SK-N-SH (cell line): ENCODE data around the gene VDAC1. TPM values are rescaled to one million over a fixed set of nuclear protein-coding genes. Genes with fewer than 3 reads are reported as not detected.

Source experiments
- CTCF ChIA-PET: fragments of 300-600, 350-600 bp; formaldehyde crosslinking; extraction: SDS; loops from one replicate; lab custom pipeline; 2021; lab: Yijun Ruan, JAX
- POLR2A ChIA-PET: fragments of 350-600 bp; sonication (Branson Sonifier 250); formaldehyde crosslinking; extraction: SDS; loops from one replicate; lab custom pipeline; 2020; ENCODE audit warnings: antibody characterized with exemption, inconsistent platforms; lab: Yijun Ruan, JAX
- DNase-seq: peaks from one replicate; pipeline ENCODE4 v3.0.0; 2012
- H2AFZ ChIP-seq: fragments of 200-600 bp; sonication (generic); 2 replicates; pipeline ENCODE4 v1.8.1; 2016; ENCODE audit warnings: antibody characterized with exemption, mild to moderate bottlenecking, low read depth
- H3F3A ChIP-seq: fragments of 200-600 bp; sonication (generic); replicated peaks from 2 replicates; pipeline ENCODE3; 2016; ENCODE audit warnings: antibody characterized with exemption, mild to moderate bottlenecking; ENCODE audit not compliant: insufficient read depth
- H3K27ac ChIP-seq, 2 experiments: fragments of 200-500 bp in 1 of 2; fragments of 200-600 bp in 1 of 2; sonication (Bioruptor generic) in 1 of 2; sonication (generic), shearing (Covaris generic) in 1 of 2; 2 replicates each; pipeline versions ENCODE4 v1.5.1 to v1.6.1; 2014 to 2016; ENCODE audit warnings: low read depth in 2 of 2, inconsistent platforms in 1 of 2, low read length in 1 of 2, mild to moderate bottlenecking in 1 of 2, mixed read lengths in 1 of 2
- H3K27me3 ChIP-seq: fragments of 200-600 bp; sonication (generic), shearing (Covaris generic); 2 replicates; pipeline ENCODE4 v1.6.1; 2016; ENCODE audit warnings: mixed run types; ENCODE audit not compliant: insufficient read depth
- H3K36me3 ChIP-seq, 2 experiments: fragments of 200-500 bp in 1 of 2; fragments of 200-600 bp in 1 of 2; sonication (Bioruptor generic) in 1 of 2; sonication (generic) in 1 of 2; replicated peaks in 1 of 2; 2 replicates each; pipeline versions ENCODE3 to v1.5.1; 2014 to 2016; ENCODE audit warnings: low read length in 1 of 2, mild to moderate bottlenecking in 1 of 2; ENCODE audit not compliant: insufficient read depth in 2 of 2, control insufficient read depth in 1 of 2
- H3K4me1 ChIP-seq, 2 experiments: fragments of 200-500 bp in 1 of 2; fragments of 200-600 bp in 1 of 2; sonication (Bioruptor generic) in 1 of 2; sonication (generic), shearing (Covaris generic) in 1 of 2; 2 replicates each; pipeline versions ENCODE4 v1.5.1 to v1.6.1; 2014 to 2016; ENCODE audit warnings: low read depth in 1 of 2, low read length in 1 of 2, mixed run types in 1 of 2; ENCODE audit not compliant: insufficient read depth in 2 of 2, control insufficient read depth in 1 of 2
- H3K4me2 ChIP-seq: fragments of 200-600 bp; sonication (generic), shearing (Covaris generic); 2 replicates; pipeline ENCODE4 v1.6.1; 2017; ENCODE audit warnings: mixed run types
- H3K4me3 ChIP-seq, 2 experiments: fragments of 200-500 bp in 1 of 2; fragments of 200-600 bp in 1 of 2; sonication (Bioruptor generic) in 1 of 2; sonication (generic), shearing (Covaris generic) in 1 of 2; 2 replicates each; pipeline versions ENCODE4 v1.5.1 to v1.8.1; 2014 to 2016; ENCODE audit warnings: low read depth in 2 of 2, inconsistent platforms in 1 of 2, low read length in 1 of 2, mild to moderate bottlenecking in 1 of 2, mixed read lengths in 1 of 2, moderate library complexity in 1 of 2
- H3K79me2 ChIP-seq: fragments of 200-600 bp; sonication (generic); 2 replicates; pipeline ENCODE4 v1.8.1; 2017; ENCODE audit warnings: mild to moderate bottlenecking; ENCODE audit not compliant: insufficient read depth
- H3K9ac ChIP-seq: fragments of 200-600 bp; sonication (generic); 2 replicates; pipeline ENCODE4 v1.6.1; 2017; ENCODE audit warnings: mixed run types
- H3K9me2 ChIP-seq: fragments of 200-600 bp; sonication (generic); 2 replicates; pipeline ENCODE4 v1.6.1; 2017; ENCODE audit warnings: mixed run types
- H3K9me3 ChIP-seq: fragments of 200-600 bp; sonication (generic); 2 replicates; pipeline ENCODE4 v1.6.1; 2017; ENCODE audit warnings: mixed run types, mild to moderate bottlenecking, moderate library complexity
- H4K20me1 ChIP-seq: fragments of 200-600 bp; sonication (generic); 2 replicates; pipeline ENCODE4 v1.6.1; 2017; ENCODE audit warnings: mild to moderate bottlenecking, mixed run types; ENCODE audit not compliant: insufficient read depth
- CTCF ChIP-seq: fragments of 200-600 bp; sonication (generic); IDR thresholded peaks from 2 replicates; pipeline ENCODE4 v1.6.1; 2017; ENCODE audit warnings: antibody characterized with exemption, mild to moderate bottlenecking, moderate library complexity
- EP300 ChIP-seq, 2 experiments: IDR thresholded peaks; 2 replicates each; pipeline versions ENCODE4 v1.4.0 to v1.6.1; 2012; ENCODE audit warnings: borderline replicate concordance in 1 of 2, low read depth in 1 of 2, low read length in 1 of 2
- EZH2phosphoT487 ChIP-seq: fragments of 200-600 bp; sonication (generic); IDR thresholded peaks from 2 replicates; pipeline ENCODE4 v1.6.1; 2017; ENCODE audit warnings: low read depth, mixed run types, mild to moderate bottlenecking, antibody characterized with exemption, moderate library complexity, borderline replicate concordance
- FOXJ3 ChIP-seq: sonication (generic); formaldehyde crosslinking; IDR thresholded peaks from 2 replicates; pipeline ENCODE4 v1.5.1; 2020; ENCODE audit warnings: mild to moderate bottlenecking, missing genetic modification reagents
- FOXM1 ChIP-seq: IDR thresholded peaks from 2 replicates; pipeline ENCODE4 v1.4.0; 2012; ENCODE audit warnings: low read depth, mild to moderate bottlenecking
- IRF3 ChIP-seq: fragments of 150-350 bp; IDR thresholded peaks from 2 replicates; pipeline ENCODE4 v1.6.1; 2016; ENCODE audit warnings: mild to moderate bottlenecking, low read depth, low read length
- JUND ChIP-seq: IDR thresholded peaks from 2 replicates; pipeline ENCODE4 v1.4.0; 2012
- MEF2A ChIP-seq: IDR thresholded peaks from 2 replicates; pipeline ENCODE4 v1.4.0; 2012; ENCODE audit warnings: low read depth, borderline replicate concordance
- MXI1 ChIP-seq: IDR thresholded peaks from 2 replicates; pipeline ENCODE4 v1.6.1; 2012; ENCODE audit warnings: mild to moderate bottlenecking, low read depth, low read length, improper control_type of control experiment
- NFIC ChIP-seq: IDR thresholded peaks from 2 replicates; pipeline ENCODE4 v1.4.0; 2012; ENCODE audit warnings: borderline replicate concordance
- NRF1 ChIP-seq: IDR thresholded peaks from 2 replicates; pipeline ENCODE4 v1.6.1; 2012; ENCODE audit warnings: low read depth, mild to moderate bottlenecking, low read length
- POLR2AphosphoS5 ChIP-seq: IDR thresholded peaks from 2 replicates; pipeline ENCODE4 v1.6.1; 2012; ENCODE audit warnings: low read depth, low read length
- TAF1 ChIP-seq: IDR thresholded peaks from 2 replicates; pipeline ENCODE4 v1.6.1; 2012; ENCODE audit warnings: low read depth, mild to moderate bottlenecking, low read length, moderate library complexity, borderline replicate concordance
- TEAD4 ChIP-seq: IDR thresholded peaks from 2 replicates; pipeline ENCODE4 v1.4.0; 2012; ENCODE audit warnings: mild to moderate bottlenecking, borderline replicate concordance; ENCODE audit not compliant: insufficient read depth
- YY1 ChIP-seq: IDR thresholded peaks from 2 replicates; pipeline ENCODE4 v1.4.0; 2012; ENCODE audit warnings: low read depth, mild to moderate bottlenecking
- ZBTB33 ChIP-seq: IDR thresholded peaks from 2 replicates; pipeline ENCODE4 v1.4.0; 2012; ENCODE audit warnings: low read depth, borderline replicate concordance
- WGBS: methylation state at CpG from one replicate; pipeline ENCODE4 v1.1.6; 2017; ENCODE audit warnings: low lambda C conversion rate; 5-methylcytosine and 5-hydroxymethylcytosine counted together
- polyA plus RNA-seq, 3 experiments: library from polyadenylated mRNA; depleted of rRNA; stranded (reverse); fragments of >200 nt; gene quantifications; 2 replicates each; pipeline ENCODE4 v1.2.3, GENCODE V29; 2012
- TF ChIP-seq, protein P1 (sequence below): fragments of 150-350 bp; IDR thresholded peaks from 2 replicates; pipeline ENCODE4 v1.6.1; 2017; ENCODE audit warnings: antibody characterized with exemption, low read length, low read depth, borderline replicate concordance
- TF ChIP-seq, protein P2 (sequence below): IDR thresholded peaks from 2 replicates; pipeline ENCODE4; 2012
- TF ChIP-seq, protein P3 (sequence below): IDR thresholded peaks from 2 replicates; pipeline ENCODE4 v1.4.0; 2012; ENCODE audit warnings: low read depth

VDAC1 gene
- polyA plus RNA-seq, 1 of the 3 experiments (the other 2 are of a cell fraction) = 166 TPM

DNA sequence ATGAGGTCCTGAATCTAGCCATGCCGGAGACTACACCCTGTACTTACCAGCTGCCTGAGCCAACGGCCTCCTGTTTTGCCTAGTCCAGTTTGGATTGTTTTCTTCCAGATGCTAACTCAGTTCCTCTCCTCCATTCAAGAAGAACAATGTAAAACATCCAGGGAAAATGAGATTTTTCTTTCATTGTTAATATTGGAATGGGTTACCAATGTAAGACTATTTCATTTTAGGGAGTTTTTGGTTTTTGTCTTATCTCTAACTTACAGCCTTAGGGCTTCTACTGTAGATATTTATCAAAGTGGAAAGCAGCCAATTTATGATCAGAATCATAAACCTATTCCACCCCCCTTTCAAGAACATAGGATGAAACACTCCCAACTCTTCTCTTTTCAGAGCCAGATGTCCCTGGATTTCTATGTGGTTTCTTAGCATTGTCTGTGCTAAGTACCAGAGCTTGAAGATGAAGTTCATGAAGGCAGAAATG is 3.5 kb upstream of the VDAC1 start:
- DNase-seq = peak; percentile 37

More for the DNA sequence above, 3.5 kb upstream of the VDAC1 start:
- peak overlapping the region in 1 of 2 experiments; percentile 58; a peak in 2 of 4 replicates for H3K27ac ChIP-seq
- no peaks in the 10 kb centered on the region for H3K27me3 ChIP-seq
- ChIA-PET POLR2A (no interaction called here), CTCF (interaction anchor here (1.7 to 6.7 kb wide), 4 partner anchors 9 to 31 kb away, joined by 4 to 32 read pairs (median 11); no protein-coding TSS in a partner anchor)
- H3K36me3 ChIP-seq = no peaks in the 10 kb centered on the region
- H2AFZ ChIP-seq = no peak overlapping the region
- no peaks in the 10 kb centered on the region for H3K9me3 ChIP-seq
- H3K79me2 ChIP-seq = peaks cover 24% of the 10 kb centered on the region
- H3K4me2 ChIP-seq = no peak overlapping the region
- H3F3A ChIP-seq = peaks cover 9% of the 10 kb centered on the region
- TF ChIP-seq, protein P1, sequence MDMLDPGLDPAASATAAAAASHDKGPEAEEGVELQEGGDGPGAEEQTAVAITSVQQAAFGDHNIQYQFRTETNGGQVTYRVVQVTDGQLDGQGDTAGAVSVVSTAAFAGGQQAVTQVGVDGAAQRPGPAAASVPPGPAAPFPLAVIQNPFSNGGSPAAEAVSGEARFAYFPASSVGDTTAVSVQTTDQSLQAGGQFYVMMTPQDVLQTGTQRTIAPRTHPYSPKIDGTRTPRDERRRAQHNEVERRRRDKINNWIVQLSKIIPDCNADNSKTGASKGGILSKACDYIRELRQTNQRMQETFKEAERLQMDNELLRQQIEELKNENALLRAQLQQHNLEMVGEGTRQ = no peak
- TF ChIP-seq YY1 = no peak
- TF ChIP-seq EZH2phosphoT487 = no peak
- TF ChIP-seq NFIC = no peak
- no peak for TF ChIP-seq FOXJ3 (CRISPR knock-in tag)
- no peak for TF ChIP-seq NRF1
- TF ChIP-seq IRF3 = no peak
- no peak for TF ChIP-seq CTCF
- TF ChIP-seq EP300 (IDR thresholded peaks at IDR 0.05; ENCODE audit: borderline replicate concordance in 1 of 2, low read depth in 1 of 2, low read length in 1 of 2) = no peak
- TF ChIP-seq POLR2AphosphoS5 = no peak
- TF ChIP-seq, protein P2, sequence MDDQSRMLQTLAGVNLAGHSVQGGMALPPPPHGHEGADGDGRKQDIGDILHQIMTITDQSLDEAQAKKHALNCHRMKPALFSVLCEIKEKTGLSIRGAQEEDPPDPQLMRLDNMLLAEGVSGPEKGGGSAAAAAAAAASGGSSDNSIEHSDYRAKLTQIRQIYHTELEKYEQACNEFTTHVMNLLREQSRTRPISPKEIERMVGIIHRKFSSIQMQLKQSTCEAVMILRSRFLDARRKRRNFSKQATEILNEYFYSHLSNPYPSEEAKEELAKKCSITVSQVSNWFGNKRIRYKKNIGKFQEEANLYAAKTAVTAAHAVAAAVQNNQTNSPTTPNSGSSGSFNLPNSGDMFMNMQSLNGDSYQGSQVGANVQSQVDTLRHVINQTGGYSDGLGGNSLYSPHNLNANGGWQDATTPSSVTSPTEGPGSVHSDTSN = no peak
- no peak for TF ChIP-seq MEF2A
- no peak for TF ChIP-seq FOXM1
- TF ChIP-seq, protein P3, sequence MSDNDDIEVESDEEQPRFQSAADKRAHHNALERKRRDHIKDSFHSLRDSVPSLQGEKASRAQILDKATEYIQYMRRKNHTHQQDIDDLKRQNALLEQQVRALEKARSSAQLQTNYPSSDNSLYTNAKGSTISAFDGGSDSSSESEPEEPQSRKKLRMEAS = no peak
- no peak for TF ChIP-seq ZBTB33
- TF ChIP-seq JUND = no peak
- TF ChIP-seq MXI1 = no peak
- no peak for TF ChIP-seq TEAD4
- TF ChIP-seq TAF1 = no peak
- H3K9me2 ChIP-seq = no peaks in the 10 kb centered on the region
- H4K20me1 ChIP-seq = peaks cover 5% of the 10 kb centered on the region
- no peak overlapping the region for H3K4me3 ChIP-seq
- peaks cover 7 to 23% of the 10 kb centered on the region in 2 experiments; a peak in 2 of 4 replicates for H3K4me1 ChIP-seq
- H3K9ac ChIP-seq = no peak overlapping the region
- WGBS = 19% methylated on average over 2 of the region's 2 CpGs
